IPS DF 6.9 (cell line): Measurements from ENCODE around the gene SPOCK1.

Experiments used
- DNase-seq: peaks from one replicate; pipeline ENCODE4 v3.0.0-alpha.2; 2013; ENCODE audit warnings: low read depth, low spot score
- H3K27ac ChIP-seq: one replicate; pipeline ENCODE4 v1.5.1; 2013; ENCODE audit warnings: low read length, control low read depth
- H3K27me3 ChIP-seq: 2 replicates; pipeline ENCODE4 v1.6.1; 2013; ENCODE audit warnings: mild to moderate bottlenecking, low read length; ENCODE audit not compliant: control insufficient read depth, insufficient read depth
- H3K36me3 ChIP-seq: 2 replicates; pipeline ENCODE4 v1.6.1; 2013; ENCODE audit warnings: low read length; ENCODE audit not compliant: control insufficient read depth, insufficient read depth
- H3K4me1 ChIP-seq: 2 replicates; pipeline ENCODE4 v1.6.1; 2013; ENCODE audit warnings: low read length; ENCODE audit not compliant: control insufficient read depth, insufficient read depth
- H3K4me3 ChIP-seq: 2 replicates; pipeline ENCODE4 v1.5.1; 2013; ENCODE audit warnings: mild to moderate bottlenecking, low read length
- H3K9me3 ChIP-seq: 2 replicates; pipeline ENCODE4 v1.6.1; 2013; ENCODE audit warnings: low read length, inconsistent platforms; ENCODE audit not compliant: control insufficient read depth, insufficient read depth
- WGBS: extraction: QIAGEN DNeasy Blood & Tissue Kit; methylation state at CpG from one replicate; pipeline ENCODE4 v1.1.7; 2013; ENCODE audit warnings: mixed read lengths, missing lambda C conversion rate; ENCODE audit not compliant: insufficient read length, insufficient coverage; 5-methylcytosine and 5-hydroxymethylcytosine counted together

Gene SPOCK1

GRCh38 chr5:137496919-137497318, 2.2 kb downstream of the SPOCK1 start:
- 0 out of 2 replicates have a peak, but pooled peaks cover 2% of the 10 kb centered on the region for H3K4me1 ChIP-seq
- H3K27ac ChIP-seq = no peak overlapping the region
- DNase-seq = no peak
- peaks cover 8% of the 10 kb centered on the region for H3K27me3 ChIP-seq
- H3K36me3 ChIP-seq = no peaks in the 10 kb centered on the region
- no peak overlapping the region for H3K4me3 ChIP-seq
- WGBS = no CpG with 5 or more reads among the region's 1 CpG
- H3K9me3 ChIP-seq = no peaks in the 10 kb centered on the region

- H3K9me3 ChIP-seq = no peaks in the 10 kb centered on the region
- H3K36me3 ChIP-seq = no peaks in the 10 kb centered on the region
- H3K4me3 ChIP-seq = no peak overlapping the region
- no peaks in the 10 kb centered on the region for H3K4me1 ChIP-seq
- WGBS = no CpG with 5 or more reads among the region's 1 CpG
- DNase-seq = no peak
- H3K27me3 ChIP-seq = peaks cover under 1% of the 10 kb centered on the region
- H3K27ac ChIP-seq = no peak overlapping the region
These were observed 6.8 kb downstream of the SPOCK1 start for GRCh38 chr5:137492331-137492730.

- Histone ChIP-seq H3K4me3 (no peak overlapping the region), H3K4me1 (no peaks in the 10 kb centered on the region), H3K27me3 (no peaks in the 10 kb centered on the region; the same call in 1 of the 2 replicates), H3K36me3 (no peaks in the 10 kb centered on the region), H3K9me3 (no peaks in the 10 kb centered on the region), H3K27ac (no peak overlapping the region)
- DNase-seq = no peak
- no CpG with 5 or more reads among the region's 4 CpGs for WGBS
These were observed 8.0 kb downstream of the SPOCK1 start for GRCh38 chr5:137491121-137491520.

- WGBS = no CpG with 5 or more reads among the region's 3 CpGs
- DNase-seq = no peak
- H3K27me3 ChIP-seq = no peaks in the 10 kb centered on the region; the same call in 1 of the 2 replicates
- H3K4me3 ChIP-seq = no peak overlapping the region
- no peaks in the 10 kb centered on the region for H3K4me1 ChIP-seq
- H3K36me3 ChIP-seq = no peaks in the 10 kb centered on the region
- H3K9me3 ChIP-seq = no peaks in the 10 kb centered on the region
- no peak overlapping the region for H3K27ac ChIP-seq
These were observed 8.5 kb downstream of the SPOCK1 start for GRCh38 chr5:137490591-137490990.

GRCh38 chr5:137488974-137489373, 10.2 kb downstream of the SPOCK1 start:
- WGBS = no CpG with 5 or more reads among the region's 2 CpGs
- H3K36me3 ChIP-seq = no peaks in the 10 kb centered on the region
- no peaks in the 10 kb centered on the region; the same call in 1 of the 2 replicates for H3K27me3 ChIP-seq
- H3K4me3 ChIP-seq = no peak overlapping the region
- no peaks in the 10 kb centered on the region for H3K9me3 ChIP-seq
- H3K4me1 ChIP-seq = no peaks in the 10 kb centered on the region
- H3K27ac ChIP-seq = no peak overlapping the region
- no peak for DNase-seq

- no peak overlapping the region for H3K27ac ChIP-seq
- DNase-seq = no peak
- H3K4me1 ChIP-seq = no peaks in the 10 kb centered on the region
- WGBS = no CpG with 5 or more reads among the region's 10 CpGs
- no peak overlapping the region for H3K4me3 ChIP-seq
- H3K9me3 ChIP-seq = no peaks in the 10 kb centered on the region
- H3K27me3 ChIP-seq = no peaks in the 10 kb centered on the region; the same call in 1 of the 2 replicates
- H3K36me3 ChIP-seq = no peaks in the 10 kb centered on the region
These were observed 10.6 kb downstream of the SPOCK1 start for GRCh38 chr5:137488516-137488915.

GRCh38 chr5:137487600-137487999, 11.5 kb downstream of the SPOCK1 start:
- no CpG with 5 or more reads among the region's 1 CpG for WGBS
- no peak overlapping the region for H3K27ac ChIP-seq
- no peaks in the 10 kb centered on the region; the same call in 1 of the 2 replicates for H3K27me3 ChIP-seq
- no peaks in the 10 kb centered on the region for H3K9me3 ChIP-seq
- no peaks in the 10 kb centered on the region for H3K36me3 ChIP-seq
- H3K4me3 ChIP-seq = no peak overlapping the region
- DNase-seq = no peak
- H3K4me1 ChIP-seq = no peaks in the 10 kb centered on the region

- Histone ChIP-seq H3K4me3 (no peak overlapping the region), H3K4me1 (no peaks in the 10 kb centered on the region), H3K27ac (no peak overlapping the region), H3K9me3 (no peaks in the 10 kb centered on the region), H3K27me3 (no peaks in the 10 kb centered on the region; the same call in 1 of the 2 replicates), H3K36me3 (no peaks in the 10 kb centered on the region)
- DNase-seq = no peak
- WGBS = no CpG with 5 or more reads among the region's 2 CpGs
These were observed 12.4 kb downstream of the SPOCK1 start for GRCh38 chr5:137486707-137487106.

- H3K27ac ChIP-seq = no peak overlapping the region
- H3K4me3 ChIP-seq = no peak overlapping the region
- WGBS = no CpG with 5 or more reads among the region's 4 CpGs
- no peaks in the 10 kb centered on the region for H3K9me3 ChIP-seq
- DNase-seq = no peak
- no peaks in the 10 kb centered on the region for H3K27me3 ChIP-seq
- H3K4me1 ChIP-seq = no peaks in the 10 kb centered on the region
- H3K36me3 ChIP-seq = no peaks in the 10 kb centered on the region
These were observed 17.5 kb downstream of the SPOCK1 start for GRCh38 chr5:137481596-137481995.

GRCh38 chr5:137478043-137478442, 21.1 kb downstream of the SPOCK1 start:
- no peaks in the 10 kb centered on the region for H3K27me3 ChIP-seq
- no peak overlapping the region for H3K27ac ChIP-seq
- WGBS = no CpG with 5 or more reads among the region's 3 CpGs
- H3K4me1 ChIP-seq = no peaks in the 10 kb centered on the region
- no peaks in the 10 kb centered on the region for H3K36me3 ChIP-seq
- no peak for DNase-seq
- no peak overlapping the region for H3K4me3 ChIP-seq
- H3K9me3 ChIP-seq = no peaks in the 10 kb centered on the region

GRCh38 chr5:137470921-137471220, 28.3 kb downstream of the SPOCK1 start:
- H3K27ac ChIP-seq = no peak overlapping the region
- no peaks in the 10 kb centered on the region for H3K9me3 ChIP-seq
- 100% methylated on average over 2 of the region's 4 CpGs for WGBS

More at GRCh38 chr5:137470921-137471220, 28.3 kb downstream of the SPOCK1 start:
- Histone ChIP-seq H3K27me3 (no peaks in the 10 kb centered on the region), H3K36me3 (no peaks in the 10 kb centered on the region), H3K4me3 (no peak overlapping the region), H3K4me1 (no peaks in the 10 kb centered on the region)
- DNase-seq = no peak
